ENCODE measurements around the gene DCAF17.

Gene DCAF17, protein sequence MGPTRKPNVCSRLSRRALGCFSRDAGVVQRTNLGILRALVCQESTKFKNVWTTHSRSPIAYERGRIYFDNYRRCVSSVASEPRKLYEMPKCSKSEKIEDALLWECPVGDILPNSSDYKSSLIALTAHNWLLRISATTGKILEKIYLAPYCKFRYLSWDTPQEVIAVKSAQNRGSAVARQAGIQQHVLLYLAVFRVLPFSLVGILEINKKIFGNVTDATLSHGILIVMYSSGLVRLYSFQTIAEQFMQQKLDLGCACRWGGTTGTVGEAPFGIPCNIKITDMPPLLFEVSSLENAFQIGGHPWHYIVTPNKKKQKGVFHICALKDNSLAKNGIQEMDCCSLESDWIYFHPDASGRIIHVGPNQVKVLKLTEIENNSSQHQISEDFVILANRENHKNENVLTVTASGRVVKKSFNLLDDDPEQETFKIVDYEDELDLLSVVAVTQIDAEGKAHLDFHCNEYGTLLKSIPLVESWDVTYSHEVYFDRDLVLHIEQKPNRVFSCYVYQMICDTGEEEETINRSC

DNA sequence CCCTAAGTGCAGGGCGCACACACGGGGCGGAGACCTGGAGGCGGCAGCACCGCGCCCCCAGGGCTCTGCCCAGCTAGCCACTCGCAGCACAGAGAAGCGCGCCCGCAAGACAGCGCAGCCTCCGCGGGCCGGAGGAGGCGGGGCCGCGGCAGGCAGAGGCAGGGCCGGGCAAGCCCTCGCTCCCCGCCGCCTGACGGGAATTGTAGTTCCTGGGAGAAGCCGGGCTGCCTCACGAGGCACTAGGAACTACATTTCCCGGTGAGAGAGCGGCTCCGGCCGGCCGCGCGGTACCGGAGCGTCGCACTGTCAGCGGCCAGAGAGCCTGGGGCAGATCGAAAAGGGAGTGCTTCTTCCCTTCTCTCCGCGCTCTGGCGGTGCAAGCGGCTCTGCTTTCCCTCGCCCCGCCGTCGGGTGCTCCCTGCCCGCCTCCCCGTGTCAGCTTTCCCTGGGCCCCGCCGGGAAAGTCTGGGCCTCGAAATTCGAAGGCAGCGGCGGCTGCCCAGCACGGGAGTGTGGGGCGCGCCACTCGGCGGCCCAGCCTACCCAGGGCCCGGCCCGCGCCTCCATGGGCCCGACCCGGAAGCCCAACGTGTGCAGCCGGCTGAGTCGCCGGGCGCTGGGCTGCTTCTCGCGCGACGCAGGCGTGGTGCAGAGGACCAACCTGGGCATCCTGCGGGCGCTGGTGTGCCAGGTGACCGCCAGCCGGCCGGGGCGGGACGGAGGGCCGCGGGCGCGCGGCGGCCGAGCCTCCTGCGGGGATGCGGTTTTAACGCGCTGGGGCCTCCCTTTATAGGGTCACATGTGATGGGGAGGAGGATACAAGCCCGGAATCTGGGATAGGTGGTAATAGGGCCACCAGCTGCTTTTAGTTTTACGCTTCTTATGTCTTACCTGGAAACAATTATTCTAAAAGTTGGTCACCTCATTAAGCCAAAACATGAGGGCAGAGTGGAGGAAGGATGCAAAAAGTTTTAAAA lies at the start of gene DCAF17:
TSS of gene DCAF17 (plus strand) at position 214 of the 977 bp plus-strand sequence. CDS start at position 566, 352 bp downstream.
- DNase-seq (ENCODE audit: low read depth), result peak; percentile 81
- peak within 1 kb of the TSS; percentile 74 for H3K4me3 ChIP-seq (ENCODE audit: low read depth, low read length)
- TF ChIP-seq, protein P1, sequence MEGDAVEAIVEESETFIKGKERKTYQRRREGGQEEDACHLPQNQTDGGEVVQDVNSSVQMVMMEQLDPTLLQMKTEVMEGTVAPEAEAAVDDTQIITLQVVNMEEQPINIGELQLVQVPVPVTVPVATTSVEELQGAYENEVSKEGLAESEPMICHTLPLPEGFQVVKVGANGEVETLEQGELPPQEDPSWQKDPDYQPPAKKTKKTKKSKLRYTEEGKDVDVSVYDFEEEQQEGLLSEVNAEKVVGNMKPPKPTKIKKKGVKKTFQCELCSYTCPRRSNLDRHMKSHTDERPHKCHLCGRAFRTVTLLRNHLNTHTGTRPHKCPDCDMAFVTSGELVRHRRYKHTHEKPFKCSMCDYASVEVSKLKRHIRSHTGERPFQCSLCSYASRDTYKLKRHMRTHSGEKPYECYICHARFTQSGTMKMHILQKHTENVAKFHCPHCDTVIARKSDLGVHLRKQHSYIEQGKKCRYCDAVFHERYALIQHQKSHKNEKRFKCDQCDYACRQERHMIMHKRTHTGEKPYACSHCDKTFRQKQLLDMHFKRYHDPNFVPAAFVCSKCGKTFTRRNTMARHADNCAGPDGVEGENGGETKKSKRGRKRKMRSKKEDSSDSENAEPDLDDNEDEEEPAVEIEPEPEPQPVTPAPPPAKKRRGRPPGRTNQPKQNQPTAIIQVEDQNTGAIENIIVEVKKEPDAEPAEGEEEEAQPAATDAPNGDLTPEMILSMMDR (IDR thresholded peaks at IDR 0.05; ENCODE audit: control insufficient read depth, extremely low read depth, insufficient read depth), result peak; percentile 36

DNA sequence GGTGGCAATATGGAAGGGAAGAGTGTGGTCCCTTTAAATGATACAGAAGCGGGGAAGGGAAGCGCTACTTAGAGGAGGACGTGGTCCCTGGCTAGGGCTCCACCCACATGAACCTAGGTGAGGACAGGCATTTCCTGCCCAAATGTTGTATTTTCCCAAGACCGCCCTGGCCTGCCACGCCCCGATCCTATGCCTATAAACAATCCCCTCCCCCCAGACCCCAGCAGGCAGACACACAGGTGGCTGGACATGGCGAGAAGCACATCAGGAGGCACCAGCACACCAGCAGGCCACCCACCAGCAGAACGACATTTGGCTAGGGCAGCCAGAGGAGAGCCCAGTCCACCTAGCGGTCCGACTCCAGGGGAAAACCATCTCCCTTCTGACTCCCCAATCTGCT lies 47.4 kb upstream of the DCAF17 start:
- DNase-seq (ENCODE audit: low read depth), result no peak
- TF ChIP-seq, protein P1 (IDR thresholded peaks at IDR 0.05; ENCODE audit: control insufficient read depth, extremely low read depth, insufficient read depth), result no peak

DNA sequence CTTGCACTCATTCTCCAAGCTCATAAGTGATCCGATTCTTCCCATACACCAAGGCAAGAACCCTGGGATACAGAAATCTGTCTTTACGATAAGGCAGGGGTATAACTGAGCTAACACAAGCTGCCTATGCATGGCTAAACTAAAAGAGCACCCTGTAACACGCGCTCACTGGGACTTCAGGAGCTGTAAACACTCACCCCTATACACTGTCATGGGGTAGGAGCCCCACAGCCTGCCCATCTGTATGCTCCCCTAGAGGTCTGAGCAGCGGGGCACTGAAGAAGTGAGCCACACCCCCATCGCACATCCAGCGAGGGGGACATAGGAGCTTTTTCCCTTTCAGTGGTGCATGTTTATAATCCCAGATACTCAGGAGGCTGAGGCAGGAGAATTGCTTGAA lies 47.0 kb upstream of the DCAF17 start:
- TF ChIP-seq, protein P1 (IDR thresholded peaks at IDR 0.05; ENCODE audit: control insufficient read depth, extremely low read depth, insufficient read depth), result no peak
- no peak overlapping the region for H3K4me3 ChIP-seq (ENCODE audit: low read depth, low read length)
- DNase-seq (ENCODE audit: low read depth), result no peak

More for the DNA sequence above, 47.4 kb upstream of the DCAF17 start:
- H3K4me3 ChIP-seq (ENCODE audit: low read depth, low read length), result no peak overlapping the region

DNA sequence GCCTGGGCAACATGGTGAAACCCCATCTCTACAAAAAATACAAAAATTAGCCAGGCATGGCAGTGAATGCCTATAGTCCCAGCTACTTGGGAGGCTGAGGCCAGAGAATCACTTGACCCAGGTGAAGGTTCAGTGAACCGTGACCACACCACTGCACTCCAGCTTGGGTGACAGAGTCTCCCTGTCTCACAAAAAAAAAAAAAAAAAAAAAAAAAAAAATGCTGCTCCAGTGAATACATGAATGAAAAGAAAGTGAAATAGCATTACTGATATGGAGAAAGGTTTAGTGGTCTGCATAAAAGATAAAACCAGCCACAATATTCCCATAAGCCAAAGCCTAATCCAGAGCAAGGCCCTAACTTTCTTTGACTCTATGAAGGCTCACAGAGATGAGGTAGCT lies 44.7 kb upstream of the DCAF17 start:
- DNase-seq (ENCODE audit: low read depth), result no peak
- TF ChIP-seq, protein P1 (IDR thresholded peaks at IDR 0.05; ENCODE audit: control insufficient read depth, extremely low read depth, insufficient read depth), result no peak
- no peak overlapping the region for H3K4me3 ChIP-seq (ENCODE audit: low read depth, low read length)

DNA sequence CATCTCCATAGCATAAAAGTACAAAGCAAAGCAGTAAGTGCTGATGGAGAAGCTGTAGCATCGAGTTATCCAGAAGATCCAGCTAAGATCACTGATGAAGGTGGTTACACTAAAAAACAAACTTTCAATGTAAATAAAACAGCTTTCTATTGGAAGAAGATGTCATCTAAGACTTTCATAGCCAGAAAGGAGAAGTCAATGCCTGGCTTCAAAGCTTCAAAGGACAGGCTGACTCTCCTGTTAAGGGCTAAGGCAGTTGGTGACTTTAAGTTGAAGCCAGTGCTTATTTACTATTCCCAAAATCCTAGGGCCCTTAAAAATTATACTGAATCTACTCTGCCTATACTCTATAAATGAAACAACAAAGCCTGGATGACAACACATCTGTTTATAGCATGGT lies 44.2 kb upstream of the DCAF17 start:
- DNase-seq (ENCODE audit: low read depth), result no peak
- no peak overlapping the region for H3K4me3 ChIP-seq (ENCODE audit: low read depth, low read length)
- TF ChIP-seq, protein P1 (IDR thresholded peaks at IDR 0.05; ENCODE audit: control insufficient read depth, extremely low read depth, insufficient read depth), result no peak

DNA sequence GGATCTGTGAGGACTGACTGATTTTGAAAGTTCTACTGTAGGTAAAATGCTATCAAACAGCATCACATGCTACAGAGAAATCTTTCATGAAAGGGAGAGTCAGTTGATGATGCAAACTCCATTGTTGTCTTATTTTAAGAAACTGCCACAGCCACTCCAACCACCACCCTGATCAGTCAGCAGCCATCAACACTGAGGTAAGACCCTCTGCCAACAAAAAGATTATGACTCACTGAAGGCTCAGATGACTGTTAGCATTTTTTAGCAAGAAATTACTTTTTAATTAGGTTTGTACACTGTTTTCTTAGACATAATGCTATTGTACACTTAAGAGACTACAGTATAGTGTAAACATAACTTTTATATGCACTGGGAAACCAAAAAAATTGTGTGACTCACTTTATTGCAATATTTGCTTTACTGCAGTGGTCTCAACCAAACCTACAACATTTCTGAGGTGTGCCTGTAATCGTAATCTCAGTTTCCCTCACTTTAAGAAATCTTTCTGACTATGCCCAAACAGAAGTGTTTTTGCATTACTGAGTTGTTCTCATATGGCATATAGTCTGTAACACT lies 43.0 kb upstream of the DCAF17 start:
- TF ChIP-seq, protein P1 (IDR thresholded peaks at IDR 0.05; ENCODE audit: control insufficient read depth, extremely low read depth, insufficient read depth), result no peak

More for the DNA sequence above, 43.0 kb upstream of the DCAF17 start:
- DNase-seq (ENCODE audit: low read depth), result no peak
- no peak overlapping the region for H3K4me3 ChIP-seq (ENCODE audit: low read depth, low read length)

All from LNCaP clone FGC (cell line).